K562 (cell line): Measurements from ENCODE around the gene CDC37. TPM values are rescaled to one million over a fixed set of nuclear protein-coding genes. Genes with fewer than 3 reads are reported as not detected.
"Not testable (repeated sequence)": the region's sequence is repeated elsewhere in the genome, so short reads cannot be mapped to it uniquely, and the experiment has no call there.

Experiments
- ATAC-seq: fragments of 200-7000 bp; cut with Tn5 transposase; 3 replicates; pipeline ENCODE4 v1.9.1; 2020; ENCODE audit warnings: moderate library complexity
- BruUV-seq: library from RNA; stranded (reverse); fragments of 400-500 nt; replicated peaks from 2 replicates; lab custom pipeline; 2021; lab: Mats Ljungman, UMichigan
- CTCF ChIA-PET: fragments of 300-600 bp; formaldehyde crosslinking; extraction: SDS; loops from one replicate; lab custom pipeline; 2021; ENCODE audit warnings: low intra/inter-chr PET ratio; lab: Yijun Ruan, JAX
- POLR2A ChIA-PET: fragments of 300-600, 350-650 bp; sonication (Branson Sonifier 250); formaldehyde crosslinking; extraction: SDS; loops from one replicate; lab custom pipeline; 2021; ENCODE audit warnings: antibody characterized with exemption, inconsistent platforms; lab: Yijun Ruan, JAX
- DNase-seq, 4 experiments: peaks; one replicate each; pipeline versions ENCODE4 v3.0.0 to v3.0.0-alpha.2; 2011 to 2018; ENCODE audit warnings: low spot score in 3 of 4, mixed read lengths in 3 of 4; ENCODE audit errors: extremely low read depth in 1 of 4
- FAIRE-seq: peaks from 2 replicates; lab custom pipeline; 2011; peaks lifted over from hg19 to GRCh38; lab: Jason Lieb, UNC
- H2AFZ ChIP-seq: 2 replicates; pipeline ENCODE4 v1.6.0; 2011; ENCODE audit warnings: low read depth, low read length, control low read depth, inconsistent platforms
- H3K27ac ChIP-seq: fragments of 200-600 bp; 3 replicates; pipeline ENCODE4 v1.8.0; 2011; ENCODE audit warnings: low read depth, mild to moderate bottlenecking, control low read depth, inconsistent platforms, low read length, moderate library complexity, mixed read lengths; ENCODE audit errors: extremely low read depth
- H3K27me3 ChIP-seq, 2 experiments: fragments of 300-600 bp in 1 of 2; 2 replicates in 1 of 2; 3 replicates in 1 of 2; pipeline versions ENCODE4 v1.6.0 to v1.8.0; 2011; ENCODE audit warnings: inconsistent platforms in 2 of 2, low read length in 2 of 2, mild to moderate bottlenecking in 1 of 2, mixed read lengths in 1 of 2, moderate library complexity in 1 of 2; ENCODE audit not compliant: control insufficient read depth in 2 of 2, insufficient read depth in 2 of 2
- H3K36me3 ChIP-seq: fragments of 300-600 bp; 3 replicates; pipeline ENCODE4 v1.8.0; 2011; ENCODE audit warnings: mild to moderate bottlenecking, low read length, inconsistent platforms; ENCODE audit not compliant: control insufficient read depth, insufficient read depth
- H3K4me1 ChIP-seq, 2 experiments: fragments of 200-600 bp in 1 of 2; replicated peaks in 1 of 2; 2 replicates in 1 of 2; 3 replicates in 1 of 2; pipeline versions ENCODE4 v1.5.1 to v1.8.0; 2011; ENCODE audit warnings: inconsistent platforms in 2 of 2, low read length in 2 of 2, mild to moderate bottlenecking in 1 of 2, mixed read lengths in 1 of 2, moderate library complexity in 1 of 2; ENCODE audit not compliant: control insufficient read depth in 2 of 2, insufficient read depth in 2 of 2
- H3K4me2 ChIP-seq: 2 replicates; pipeline ENCODE4 v1.6.1; 2011; ENCODE audit warnings: low read length, control low read depth, inconsistent platforms, mixed read lengths; ENCODE audit not compliant: insufficient read depth
- H3K4me3 ChIP-seq: fragments of 200-600 bp; sonication (generic), shearing (Covaris generic); 2 replicates; pipeline ENCODE4 v1.5.1; 2016; ENCODE audit warnings: control low read depth, inconsistent platforms
- H3K79me2 ChIP-seq: fragments of 200-600 bp; 3 replicates; pipeline ENCODE4 v1.8.0; 2011; ENCODE audit warnings: low read length, inconsistent platforms; ENCODE audit not compliant: control insufficient read depth, insufficient read depth
- H3K9ac ChIP-seq, 2 experiments: 2 replicates each; pipeline versions ENCODE4 v1.6.0 to v1.6.1; 2011; ENCODE audit warnings: low read depth in 2 of 2, low read length in 2 of 2, control low read depth in 1 of 2, inconsistent platforms in 1 of 2, mild to moderate bottlenecking in 1 of 2, mixed read lengths in 1 of 2; ENCODE audit not compliant: insufficient read depth in 1 of 2
- H3K9me1 ChIP-seq: one replicate; pipeline ENCODE4 v1.6.0; 2011; ENCODE audit warnings: inconsistent platforms, mild to moderate bottlenecking, low read length, moderate library complexity; ENCODE audit not compliant: control insufficient read depth, insufficient read depth
- H3K9me3 ChIP-seq: replicated peaks from 2 replicates; pipeline ENCODE4 v1.5.1; 2011; ENCODE audit warnings: low read depth, low read length, inconsistent platforms; ENCODE audit not compliant: control insufficient read depth, insufficient read depth
- H4K20me1 ChIP-seq: replicated peaks from 2 replicates; pipeline ENCODE4 v1.6.1; 2011; ENCODE audit warnings: low read length, inconsistent platforms, mixed read lengths; ENCODE audit not compliant: control insufficient read depth, insufficient read depth
- BRCA1 ChIP-seq, 2 experiments: fragments of 450-650 bp in 1 of 2; sonication (generic) in 1 of 2; formaldehyde crosslinking in 1 of 2; IDR thresholded peaks; 2 replicates each; pipeline versions ENCODE4 v1.5.0 to v1.6.1; 2017 to 2020; ENCODE audit warnings: mild to moderate bottlenecking in 1 of 2, missing genetic modification reagents in 1 of 2
- GTF2F1 ChIP-seq: IDR thresholded peaks from 2 replicates; pipeline ENCODE4 v1.6.1; 2011; ENCODE audit warnings: low read depth, low read length, improper control_type of control experiment
- NONO ChIP-seq, 2 experiments: fragments of 200-400 bp in 1 of 2; fragments of 450-650 bp in 1 of 2; formaldehyde crosslinking in 1 of 2; IDR thresholded peaks; 2 replicates each; pipeline ENCODE4 v1.6.1; 2017; ENCODE audit warnings: low read depth in 2 of 2, mild to moderate bottlenecking in 2 of 2, moderate library complexity in 2 of 2, low read length in 1 of 2
- POLR3A ChIP-seq: IDR thresholded peaks from 2 replicates; pipeline ENCODE4 v1.6.1; 2011; ENCODE audit warnings: borderline replicate concordance, mild to moderate bottlenecking, moderate library complexity; ENCODE audit not compliant: insufficient read length, insufficient read depth; ENCODE audit errors: extremely low read depth
- SMC3 ChIP-seq: conservative IDR thresholded peaks from 2 replicates; pipeline ENCODE4 v1.6.1; 2011; ENCODE audit warnings: low read depth, low read length, improper control_type of control experiment; ENCODE audit not compliant: insufficient read depth
- TAF1 ChIP-seq: IDR thresholded peaks from 2 replicates; pipeline ENCODE4 v1.6.1; 2011; ENCODE audit warnings: mild to moderate bottlenecking, low read length, moderate library complexity; ENCODE audit not compliant: insufficient read depth, control insufficient read depth, severe bottlenecking; ENCODE audit errors: extremely low read depth
- ZNF23 ChIP-seq: fragments of 250-450 bp; sonication (Bioruptor Pico); IDR thresholded peaks from 2 replicates; pipeline ENCODE4 v1.4.0; 2020; ENCODE audit warnings: mild to moderate bottlenecking
- ZNF444 ChIP-seq: fragments of 250-450 bp; sonication (Bioruptor Pico); IDR thresholded peaks from 2 replicates; pipeline ENCODE4 v1.4.0; 2020; ENCODE audit warnings: mild to moderate bottlenecking, moderate library complexity
- WGBS: fragments of 100-300 bp; shearing (Covaris generic); methylation state at CpG from one replicate; pipeline ENCODE4 v1.1.6; 2016; ENCODE audit warnings: low coverage, mixed read lengths; ENCODE audit not compliant: insufficient coverage; ENCODE audit errors: missing lambda C conversion rate; 5-methylcytosine and 5-hydroxymethylcytosine counted together
- in situ Hi-C: fragments of 300-500 bp; cut with MboI; formaldehyde crosslinking; loops from 4 replicates; pipeline ENCODE4 v1.15.0; 2018; ENCODE audit warnings: inconsistent platforms, mixed read lengths
- intact Hi-C: fragments of 100-400 bp; cut with micrococcal nuclease; formaldehyde crosslinking; loops from 2 replicates; pipeline ENCODE4 v1.14.2; 2022
- polyA plus RNA-seq, 8 experiments: library from polyadenylated mRNA; depleted of rRNA in 4 of 8; stranded (reverse) in 5 of 8; unstranded in 3 of 8; fragments of >200 nt; fragmentation: Nextera tagmentation in 2 of 8; fragmentation: Illumina TruSeq in 1 of 8; extraction: Ambion mirVana in 2 of 8; extraction: Trizol in 1 of 8; gene quantifications; 2 replicates each; pipeline versions ENCODE4 v1.2.1 to v1.2.3, GENCODE V29; 2011 to 2014; ENCODE audit warnings: inconsistent platforms in 1 of 8, missing spikeins in 1 of 8
- total RNA-seq, 7 experiments: library from RNA; depleted of rRNA in 6 of 7; stranded (reverse); fragments of >200 nt in 6 of 7; fragmentation: Illumina TruSeq in 2 of 7; extraction: Trizol in 2 of 7; gene quantifications; 2 replicates each; pipeline versions ENCODE4 v1.2.1 to v1.2.3, GENCODE V29; 2011 to 2021; ENCODE audit warnings: low replicate concordance in 1 of 7

CDC37 gene
- total and polyA plus RNA-seq, 9 of the 15 experiments (the other 6 are each of a cell fraction or from before 2014, with no cell fraction given) = 6.6 to 538 (median 227) TPM

DNA sequence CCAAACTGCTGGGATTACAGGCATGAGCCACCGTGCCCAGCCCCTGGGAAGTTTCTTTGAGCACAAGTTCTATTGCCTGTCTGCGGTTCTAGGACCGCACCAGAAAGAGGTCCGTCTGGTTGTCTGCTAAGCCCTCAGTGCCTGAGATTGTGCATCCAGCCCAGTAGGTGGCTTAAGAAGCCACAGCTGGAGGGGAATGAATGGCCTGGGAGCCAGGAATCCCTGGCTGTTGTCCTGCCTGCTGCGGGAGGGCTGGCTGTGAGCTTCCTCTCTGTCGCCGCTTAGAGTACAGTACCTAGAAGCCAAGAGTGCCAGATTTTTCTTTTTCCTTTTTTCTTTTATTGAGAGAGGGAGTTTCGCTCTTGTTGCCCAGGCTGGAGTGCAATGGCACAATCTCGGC lies 18.8 kb downstream of the CDC37 start:
- POLR2A ChIA-PET = interaction anchor here (0.8 to 1.1 kb wide), 2 partner anchors 123 to 127 kb away, joined by 3 read pairs; no protein-coding TSS in a partner anchor
- no peak overlapping the region for H3K27ac ChIP-seq
- FAIRE-seq (no peak), ATAC-seq (no peak), DNase-seq (no peak)
- no peaks in the 10 kb centered on the region for H3K9me1 ChIP-seq
- H3K79me2 ChIP-seq = peaks cover 15% of the 10 kb centered on the region
- BruUV-seq = no TSS peak
- CTCF ChIA-PET = no interaction called here
- intact Hi-C loops (no loop called here), in situ Hi-C loops (no loop called here)
- H3K27me3 ChIP-seq = no peaks in the 10 kb centered on the region
- no peak overlapping the region for H3K4me2 ChIP-seq
- no peak overlapping the region for H3K4me3 ChIP-seq
- no peaks in the 10 kb centered on the region for H3K9me3 ChIP-seq
- H2AFZ ChIP-seq = no peak overlapping the region
- H4K20me1 ChIP-seq = no peaks in the 10 kb centered on the region
- TF ChIP-seq NONO (IDR thresholded peaks at IDR 0.05; ENCODE audit: low read depth in 2 of 2, low read length in 1 of 2) = no peak
- TF ChIP-seq BRCA1 (IDR thresholded peaks at IDR 0.05) = no peak
- no peak for TF ChIP-seq BRCA1 (CRISPR knock-in tag; IDR thresholded peaks at IDR 0.05)
- no peak for TF ChIP-seq GTF2F1
- no peak for TF ChIP-seq ZNF444 (CRISPR knock-in tag)
- no peak for TF ChIP-seq ZNF23 (CRISPR knock-in tag)
- TF ChIP-seq POLR3A = no peak
- TF ChIP-seq SMC3 = no peak
- TF ChIP-seq TAF1 = no peak
- WGBS = 73% methylated on average over 8 of the region's 9 CpGs
- H3K36me3 ChIP-seq = peaks cover under 1% of the 10 kb centered on the region; the same call in 1 of the 3 replicates
- H3K4me1 ChIP-seq = peaks cover 6 to 17% of the 10 kb centered on the region in 2 experiments; a peak in 4 of 5 replicates
- H3K9ac ChIP-seq = peak overlapping the region in 1 of 2 experiments; percentile 76; a peak in 2 of 4 replicates

GRCh38 chr19:10383223-10383499 lies 20.2 kb downstream of the CDC37 start:
- DNase-seq, BruUV-seq, in situ Hi-C loops, H2AFZ ChIP-seq, CTCF ChIA-PET, H3K27ac ChIP-seq, H3K4me3 ChIP-seq, H3K9ac ChIP-seq, H3K27me3 ChIP-seq, H3K36me3 ChIP-seq, H3K4me2 ChIP-seq, FAIRE-seq, H3K9me3 ChIP-seq, H3K9me1 ChIP-seq, ATAC-seq, intact Hi-C loops, H4K20me1 ChIP-seq: not testable (repeated sequence)
- POLR2A ChIA-PET = interaction anchor here (0.7 to 0.8 kb wide), 2 partner anchors 12 to 115 kb away, joined by 3 to 4 read pairs; no protein-coding TSS in a partner anchor
- 82% methylated on average over 6 of the region's 8 CpGs for WGBS
- Histone ChIP-seq H3K4me1 (peaks cover 8 to 16% of the 10 kb centered on the region in 2 experiments; a peak in 4 of 5 replicates), H3K79me2 (peaks cover 28% of the 10 kb centered on the region)
